Endometrial microvascular endothelial cells (primary cell): ENCODE measurements around the gene KIF1A. TPM values are rescaled to one million over a fixed set of nuclear protein-coding genes. Genes with fewer than 3 reads are reported as not detected.

Experiments
- in situ Hi-C: cut with HindIII; loops from 2 replicates; pipeline ENCODE4 v1.10.0; 2017; ENCODE audit warnings: low sequenced_read_pairs, low pct_unique_long_range_greater_than_20kb; ENCODE audit errors: inconsistent ontology term
- total RNA-seq: library from RNA; depleted of rRNA; stranded (reverse); fragments of >200 nt; gene quantifications from one replicate; pipeline ENCODE4 v1.2.3, GENCODE V29; 2015; ENCODE audit errors: inconsistent ontology term

The KIF1A gene
- total RNA-seq, 1 donor from 2014 or later, result not detected

- in situ Hi-C loops, result no loop called here
Observed at GRCh38 chr2:240749516-240749915, 70.5 kb downstream of the KIF1A start.

- in situ Hi-C loops, result no loop called here
Observed at GRCh38 chr2:240747256-240747655, 72.8 kb downstream of the KIF1A start.

GRCh38 chr2:240746671-240747070 is 73.3 kb downstream of the KIF1A start:
- in situ Hi-C loops, result no loop called here

- in situ Hi-C loops, result no loop called here
Observed at GRCh38 chr2:240745962-240746361, 74.1 kb downstream of the KIF1A start.

GRCh38 chr2:240745456-240745855 is 74.6 kb downstream of the KIF1A start:
- in situ Hi-C loops, result no loop called here

GRCh38 chr2:240742602-240743095 is 77.4 kb downstream of the KIF1A start:
- in situ Hi-C loops, result no loop called here

DNA sequence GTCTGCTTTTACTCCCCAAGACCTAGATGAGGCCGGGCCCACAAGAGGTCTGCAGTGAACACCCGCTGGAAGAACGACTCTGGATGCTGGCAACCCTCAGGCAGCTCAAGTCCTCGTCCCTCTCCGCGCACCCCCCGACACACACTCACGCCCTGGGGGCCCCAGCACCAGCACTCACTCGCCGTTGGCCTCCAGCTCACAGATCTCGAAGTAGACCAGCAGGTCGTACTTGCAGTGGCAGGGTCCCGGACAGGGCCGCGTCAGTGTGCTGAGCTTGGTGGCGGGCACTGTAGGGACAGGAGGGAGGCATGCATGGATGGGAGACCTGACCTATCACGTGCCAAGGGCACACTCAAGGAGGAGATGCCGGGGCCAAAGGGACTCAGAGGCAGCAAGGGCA is 78.9 kb downstream of the KIF1A start:
- in situ Hi-C loops, result no loop called here

GRCh38 chr2:240739797-240740196 is 80.2 kb downstream of the KIF1A start:
- in situ Hi-C loops, result no loop called here

GRCh38 chr2:240737958-240738357 is 82.1 kb downstream of the KIF1A start:
- in situ Hi-C loops, result no loop called here

- in situ Hi-C loops, result no loop called here
Observed at GRCh38 chr2:240737512-240737911, 82.5 kb downstream of the KIF1A start.

DNA sequence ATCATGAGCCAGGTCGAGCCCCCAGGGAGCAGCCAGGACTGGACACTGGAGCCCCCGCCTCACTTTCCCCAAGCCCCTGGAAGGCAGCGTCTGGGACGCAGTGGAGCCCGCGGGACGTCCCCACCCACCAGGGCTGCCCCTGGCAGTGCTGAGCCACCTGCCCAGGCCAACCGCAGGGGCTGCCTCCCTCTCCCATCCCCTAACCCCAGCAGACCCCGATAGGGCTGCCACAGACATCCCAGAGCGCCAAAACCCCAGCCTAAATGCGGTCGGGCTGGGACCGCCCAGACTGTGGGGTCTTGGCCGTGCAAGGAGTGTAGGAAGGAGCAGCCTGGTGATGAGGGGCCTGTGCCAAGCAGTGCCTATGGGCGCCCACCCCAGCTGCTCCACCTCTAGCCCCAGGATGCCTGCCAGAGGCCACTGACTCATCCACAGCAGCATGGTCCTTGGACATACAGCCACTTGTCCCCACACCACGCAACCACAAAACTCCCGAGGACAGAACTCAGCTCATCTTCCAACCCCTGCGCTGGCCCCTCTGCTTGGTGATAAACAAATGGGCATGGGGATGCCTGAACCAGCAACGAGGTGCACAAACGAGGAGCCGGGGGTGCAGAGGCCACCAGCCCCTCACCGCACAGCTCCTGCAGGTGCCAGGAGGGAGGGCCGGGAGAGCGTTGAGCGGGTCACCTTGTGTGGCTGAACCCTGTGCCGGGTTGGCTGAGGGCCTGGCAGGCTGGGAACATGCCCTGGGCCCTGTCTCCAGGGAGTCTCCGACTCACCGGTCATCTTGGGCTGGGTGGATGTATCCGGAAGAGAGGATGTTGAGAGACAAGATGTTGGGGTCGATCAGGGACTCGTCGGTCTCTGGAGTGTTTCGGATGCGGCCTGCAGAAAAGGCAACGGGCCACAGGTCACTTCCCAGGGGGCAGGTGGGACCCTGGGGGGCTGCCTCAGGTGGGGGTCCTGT is 83.5 kb downstream of the KIF1A start:
- in situ Hi-C loops, result no loop called here

DNA sequence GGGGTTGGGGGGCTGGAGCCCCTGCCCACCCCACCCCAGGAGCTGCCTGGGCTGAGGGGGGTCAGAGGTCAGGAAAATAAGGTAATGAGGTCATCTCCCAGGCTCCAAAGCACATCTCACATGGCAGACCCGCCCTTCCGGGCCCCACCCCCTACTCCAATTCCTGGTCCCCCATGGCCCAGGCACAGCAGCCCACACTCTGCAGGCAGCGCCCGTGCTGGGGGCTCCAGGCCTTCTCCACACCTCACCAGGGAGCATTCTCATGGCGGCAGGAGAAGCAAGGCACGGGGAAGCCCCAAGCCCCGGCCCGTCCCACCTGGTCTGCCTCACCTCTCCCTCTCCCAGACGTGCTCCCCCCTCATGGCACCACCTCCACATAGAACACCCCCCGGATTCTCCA is 84.5 kb downstream of the KIF1A start:
- in situ Hi-C loops, result no loop called here

GRCh38 chr2:240734756-240735155 is 85.3 kb downstream of the KIF1A start:
- in situ Hi-C loops, result no loop called here

- in situ Hi-C loops, result no loop called here
Observed at GRCh38 chr2:240733803-240734495, 86.1 kb downstream of the KIF1A start.

DNA sequence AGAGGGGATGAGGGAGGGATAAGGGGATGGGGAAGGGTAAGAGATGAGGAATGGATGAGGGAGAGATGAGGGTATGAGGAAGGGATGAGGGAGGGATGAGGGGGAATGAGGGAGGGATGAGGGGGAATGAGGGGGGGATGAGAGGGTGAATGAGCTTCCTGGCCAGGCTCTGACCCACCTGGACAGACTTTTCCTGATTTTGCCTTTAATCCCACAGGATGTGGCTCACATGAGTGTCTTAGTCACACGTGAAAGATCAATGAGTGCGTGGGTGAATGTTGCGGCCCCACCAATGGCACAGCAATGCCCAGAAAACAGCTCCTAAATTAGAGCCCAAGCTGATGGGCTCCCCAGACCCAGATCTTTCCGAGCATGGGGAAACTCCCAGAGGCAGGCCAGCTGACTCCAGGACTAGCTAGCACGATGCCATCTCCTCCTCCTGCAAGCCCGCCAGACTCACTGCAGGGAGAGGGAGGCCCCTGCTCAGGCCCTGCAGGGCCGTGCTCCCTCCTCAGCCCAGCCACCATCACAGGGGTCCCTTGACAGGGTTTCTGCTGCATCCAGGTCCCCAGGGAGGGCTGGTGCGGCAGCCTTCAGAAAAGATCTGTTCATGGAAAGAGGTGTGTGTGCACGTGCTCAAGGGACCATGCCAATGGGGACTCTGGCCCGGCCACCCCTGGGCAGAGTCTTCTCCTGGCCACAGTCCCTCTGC is 87.0 kb downstream of the KIF1A start:
- in situ Hi-C loops, result no loop called here

- in situ Hi-C loops, result no loop called here
Observed at GRCh38 chr2:240732184-240732583, 87.8 kb downstream of the KIF1A start.

GRCh38 chr2:240731178-240731545 is 88.9 kb downstream of the KIF1A start:
- in situ Hi-C loops, result no loop called here

- in situ Hi-C loops, result no loop called here
Observed at GRCh38 chr2:240730501-240731177, 89.4 kb downstream of the KIF1A start.

GRCh38 chr2:240728827-240729226 is 91.2 kb downstream of the KIF1A start:
- in situ Hi-C loops, result no loop called here
